Lower lobe of right lung (tissue), 2 donors: ENCODE measurements around the gene DPY30. TPM values are rescaled to one million over a fixed set of nuclear protein-coding genes. Genes with fewer than 3 reads are reported as not detected.

Source experiments
- ATAC-seq, 2 donors: fragments of 200-7000 bp; cut with Tn5 transposase; one replicate each; pipeline ENCODE4 v1.9.1; 2020 to 2022; ENCODE audit warnings: mild to moderate bottlenecking in 2 of 2, moderate library complexity in 2 of 2
- DNase-seq: peaks from one replicate; pipeline ENCODE4 v3.0.0-alpha.2; 2020
- H3K27ac ChIP-seq: fragments of 200-600 bp; one replicate; pipeline ENCODE4 v1.8.0; 2022
- H3K27me3 ChIP-seq: fragments of 200-600 bp; one replicate; pipeline ENCODE4 v1.8.0; 2022; ENCODE audit warnings: low read depth
- H3K36me3 ChIP-seq: fragments of 200-600 bp; one replicate; pipeline ENCODE4 v1.8.0; 2022; ENCODE audit warnings: mild to moderate bottlenecking
- H3K4me1 ChIP-seq: fragments of 200-600 bp; one replicate; pipeline ENCODE4 v1.8.0; 2022
- H3K4me3 ChIP-seq: fragments of 200-600 bp; one replicate; pipeline ENCODE4 v1.8.0; 2022; ENCODE audit warnings: mild to moderate bottlenecking
- H3K9me3 ChIP-seq: fragments of 200-600 bp; one replicate; pipeline ENCODE4 v1.8.0; 2022
- CTCF ChIP-seq: fragments of 200-600 bp; IDR thresholded peaks from one replicate; pipeline ENCODE4 v1.8.0; 2022; ENCODE audit warnings: antibody characterized with exemption, mild to moderate bottlenecking
- intact Hi-C: fragments of 100-400 bp; cut with DNase I; formaldehyde crosslinking; loops from one replicate; pipeline ENCODE4 v1.11.0; 2022
- total RNA-seq: library from RNA; stranded (reverse); fragmentation: NEBNext Ultra II Directional; extraction: Animal tissue kit (Norgen Biotek cat#: 25700); gene quantifications from one replicate; pipeline ENCODE4 v1.2.1, GENCODE V29; 2021
- donor health status: DM: no; HTN: yes; CAD: no; lungs with severe emphysema.

DPY30 gene
- total RNA-seq, 1 donor from 2014 or later, result 60.4 TPM

- no peak overlapping the region for H3K27ac ChIP-seq
- H3K4me3 ChIP-seq, result no peak overlapping the region
- H3K27me3 ChIP-seq, result no peaks in the 10 kb centered on the region
- DNase-seq, result no peak
- H3K9me3 ChIP-seq, result no peaks in the 10 kb centered on the region
- ATAC-seq, result no peak
- H3K36me3 ChIP-seq, result no peaks in the 10 kb centered on the region
- no peak for TF ChIP-seq CTCF
- peaks cover 29% of the 10 kb centered on the region for H3K4me1 ChIP-seq
- intact Hi-C loops, result no loop called here
Measured at GRCh38 chr2:32005371-32005976, 34.1 kb downstream of the DPY30 start.

DNA sequence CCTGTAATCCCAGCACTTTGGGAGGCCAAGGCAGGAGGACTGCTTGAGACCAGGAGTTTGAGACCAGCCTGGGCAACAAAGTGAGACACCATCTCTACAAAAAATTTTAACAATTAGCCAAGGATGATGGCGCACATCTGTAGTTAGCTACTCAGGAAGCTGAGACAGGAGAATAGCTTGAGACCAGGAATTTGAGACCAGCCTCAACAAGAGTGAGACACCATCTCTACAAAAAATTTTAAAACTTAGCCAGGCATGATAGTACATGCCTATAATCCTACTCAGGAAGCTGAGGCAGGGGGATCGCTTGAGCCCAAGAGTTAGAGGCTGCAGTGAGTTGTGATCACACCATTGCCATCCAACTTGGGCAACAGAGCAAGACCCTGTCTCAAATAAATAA, 35.8 kb downstream of the DPY30 start:
- H3K4me3 ChIP-seq, result no peak overlapping the region
- no peaks in the 10 kb centered on the region for H3K36me3 ChIP-seq
- ATAC-seq (no peak), DNase-seq (no peak)
- peaks cover 25% of the 10 kb centered on the region for H3K4me1 ChIP-seq
- no peaks in the 10 kb centered on the region for H3K9me3 ChIP-seq
- no peak overlapping the region for H3K27ac ChIP-seq
- intact Hi-C loops, result no loop called here
- no peaks in the 10 kb centered on the region for H3K27me3 ChIP-seq
- no peak for TF ChIP-seq CTCF

DNA sequence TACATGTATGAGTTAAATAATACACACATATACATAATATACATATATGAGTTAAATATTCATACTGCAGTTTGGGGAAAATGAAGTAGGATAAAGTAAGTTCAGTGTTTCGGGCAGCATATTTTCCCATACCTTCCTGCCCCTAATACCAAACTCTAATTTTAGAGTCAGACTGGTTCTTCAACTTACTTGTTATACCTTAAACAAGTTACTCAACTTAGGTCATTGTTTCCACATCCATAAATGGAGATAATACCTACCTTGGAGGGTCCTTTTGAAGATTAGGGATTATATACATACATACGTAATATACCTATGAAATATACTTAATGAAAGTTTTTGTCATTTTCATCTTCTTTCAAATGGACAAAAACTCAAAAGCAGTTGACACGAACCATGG, 37.2 kb downstream of the DPY30 start:
- H3K27me3 ChIP-seq, result no peaks in the 10 kb centered on the region
- DNase-seq (no peak), ATAC-seq (no peak)
- no peak for TF ChIP-seq CTCF
- peaks cover 13% of the 10 kb centered on the region for H3K4me1 ChIP-seq
- intact Hi-C loops, result no loop called here
- no peaks in the 10 kb centered on the region for H3K36me3 ChIP-seq
- no peak overlapping the region for H3K4me3 ChIP-seq
- H3K9me3 ChIP-seq, result no peaks in the 10 kb centered on the region
- H3K27ac ChIP-seq, result no peak overlapping the region

- no peak overlapping the region for H3K27ac ChIP-seq
- H3K4me1 ChIP-seq, result no peaks in the 10 kb centered on the region
- H3K9me3 ChIP-seq, result no peaks in the 10 kb centered on the region
- H3K36me3 ChIP-seq, result no peaks in the 10 kb centered on the region
- intact Hi-C loops, result no loop called here
- ATAC-seq, result no peak
- DNase-seq, result no peak
- no peaks in the 10 kb centered on the region for H3K27me3 ChIP-seq
- TF ChIP-seq CTCF, result no peak
- no peak overlapping the region for H3K4me3 ChIP-seq
Measured at GRCh38 chr2:31999438-31999837, 40.2 kb downstream of the DPY30 start.

GRCh38 chr2:31998731-31999383, 40.7 kb downstream of the DPY30 start:
- DNase-seq, result no peak
- intact Hi-C loops, result no loop called here
- Histone ChIP-seq H3K4me1 (no peaks in the 10 kb centered on the region), H3K36me3 (no peaks in the 10 kb centered on the region), H3K9me3 (no peaks in the 10 kb centered on the region), H3K27me3 (no peaks in the 10 kb centered on the region), H3K27ac (no peak overlapping the region), H3K4me3 (no peak overlapping the region)
- no peak for TF ChIP-seq CTCF
- no peak for ATAC-seq
